ENCODE measurements around the gene SPOCK1.

- TF ChIP-seq EP300 (IDR thresholded peaks at IDR 0.05) (no peak), CTCF (IDR thresholded peaks at IDR 0.05) (no peak)
These were observed 406.3 kb downstream of the SPOCK1 start for GRCh38 chr5:137092831-137093230.
